GM23248 (cell line): ENCODE results near the gene MBD3L4. TPM values are rescaled to one million over a fixed set of nuclear protein-coding genes. Genes with fewer than 3 reads are reported as not detected.
"Not testable (repeated sequence)": the region's sequence is repeated elsewhere in the genome, so short reads cannot be mapped to it uniquely, and the experiment has no call there.

Source experiments
- DNase-seq: peaks from one replicate; pipeline ENCODE4 v3.0.0-alpha.2; 2015
- H2AFZ ChIP-seq: fragments of 200-600 bp; sonication (generic); 2 replicates; pipeline ENCODE4 v1.6.1; 2016; ENCODE audit warnings: antibody characterized with exemption
- H3F3A ChIP-seq: fragments of 200-600 bp; sonication (generic); 2 replicates; pipeline ENCODE4 v1.6.1; 2016; ENCODE audit warnings: mild to moderate bottlenecking, antibody characterized with exemption, mixed run types; ENCODE audit not compliant: insufficient read depth
- H3K27ac ChIP-seq: fragments of 200-600 bp; sonication (generic); 2 replicates; pipeline ENCODE4 v1.5.1; 2016; ENCODE audit warnings: mild to moderate bottlenecking
- H3K27me3 ChIP-seq: fragments of 200-600 bp; sonication (generic); replicated peaks from 2 replicates; pipeline ENCODE4 v1.6.1; 2016; ENCODE audit warnings: mild to moderate bottlenecking; ENCODE audit not compliant: insufficient read depth
- H3K36me3 ChIP-seq: fragments of 200-600 bp; sonication (generic); 2 replicates; pipeline ENCODE4 v1.6.1; 2016; ENCODE audit warnings: low read depth, mild to moderate bottlenecking
- H3K4me1 ChIP-seq: fragments of 200-600 bp; sonication (generic); 2 replicates; pipeline ENCODE4 v1.6.1; 2016; ENCODE audit warnings: mild to moderate bottlenecking; ENCODE audit not compliant: insufficient read depth
- H3K4me2 ChIP-seq: fragments of 200-600 bp; sonication (generic); one replicate; pipeline ENCODE4 v1.6.1; 2016; ENCODE audit warnings: mild to moderate bottlenecking; ENCODE audit not compliant: unreplicated experiment
- H3K4me3 ChIP-seq: fragments of 200-600 bp; sonication (generic); 2 replicates; pipeline ENCODE4 v1.5.1; 2016; ENCODE audit warnings: mild to moderate bottlenecking
- H3K79me2 ChIP-seq: fragments of 200-600 bp; sonication (generic); 2 replicates; pipeline ENCODE4 v1.6.1; 2016; ENCODE audit warnings: mild to moderate bottlenecking; ENCODE audit not compliant: insufficient read depth
- H3K9ac ChIP-seq: fragments of 200-600 bp; sonication (generic); 2 replicates; pipeline ENCODE4 v1.6.1; 2016; ENCODE audit warnings: mild to moderate bottlenecking
- H3K9me2 ChIP-seq: fragments of 200-600 bp; sonication (generic); 2 replicates; pipeline ENCODE4 v1.6.1; 2016; ENCODE audit warnings: mixed run types, mild to moderate bottlenecking, moderate library complexity; ENCODE audit not compliant: insufficient read depth
- H3K9me3 ChIP-seq: fragments of 200-600 bp; sonication (generic); one replicate; pipeline ENCODE4 v1.6.1; 2017; ENCODE audit warnings: low read depth
- H4K20me1 ChIP-seq: fragments of 200-600 bp; sonication (generic); 2 replicates; pipeline ENCODE4 v1.6.0; 2016; ENCODE audit not compliant: insufficient read depth
- WGBS, 2 experiments: methylation state at CpG; one replicate each; pipeline ENCODE4 v1.1.6; 2015 to 2017; ENCODE audit warnings: low lambda C conversion rate in 2 of 2, low coverage in 1 of 2; ENCODE audit errors: missing lambda C conversion rate in 2 of 2; 5-methylcytosine and 5-hydroxymethylcytosine counted together
- in situ Hi-C: fragments of 300-500 bp; cut with MboI; formaldehyde crosslinking; loops from 2 replicates; pipeline ENCODE4 v1.15.0; 2020
- polyA plus RNA-seq: library from polyadenylated mRNA; unstranded; fragments of >200 nt; fragmentation: Nextera tagmentation; extraction: Ambion mirVana; gene quantifications from 2 replicates; pipeline ENCODE4 v1.2.1, GENCODE V29; 2016
- total RNA-seq: library from RNA; depleted of rRNA; stranded (reverse); fragments of >200 nt; shearing (Covaris generic); gene quantifications from 2 replicates; pipeline ENCODE4 v1.2.3, GENCODE V29; 2014

Gene MBD3L4
- total and polyA plus RNA-seq, 2 experiments from 2014 or later = not detected

- H3K36me3 ChIP-seq, H3K27me3 ChIP-seq, H3K4me1 ChIP-seq, H3F3A ChIP-seq, in situ Hi-C loops, H3K27ac ChIP-seq, DNase-seq, H3K4me2 ChIP-seq, H3K4me3 ChIP-seq, H3K79me2 ChIP-seq, H3K9me2 ChIP-seq, H3K9ac ChIP-seq, H3K9me3 ChIP-seq, H4K20me1 ChIP-seq, H2AFZ ChIP-seq: not testable (repeated sequence)
- WGBS, 2 experiments = 71% methylated on average over 7 of the region's 7 CpGs
Observed at GRCh38 chr19:7052896-7053295, 12.9 kb upstream of the MBD3L4 start.

- H3K9ac ChIP-seq, H3K27me3 ChIP-seq, H3K4me2 ChIP-seq, in situ Hi-C loops, H3K9me2 ChIP-seq, H3K36me3 ChIP-seq, H3K79me2 ChIP-seq, H3K4me3 ChIP-seq, H3K27ac ChIP-seq, H3F3A ChIP-seq, H3K9me3 ChIP-seq, DNase-seq, H4K20me1 ChIP-seq, H2AFZ ChIP-seq, H3K4me1 ChIP-seq: not testable (repeated sequence)
- WGBS, 2 experiments = 76 to 81% methylated on average over 2 to 3 of the region's 5 CpGs
Observed at GRCh38 chr19:7051421-7051820, 11.4 kb upstream of the MBD3L4 start.

- H3K9ac ChIP-seq, H3K4me1 ChIP-seq, H3F3A ChIP-seq, H3K79me2 ChIP-seq, DNase-seq, H4K20me1 ChIP-seq, H3K36me3 ChIP-seq, H3K4me2 ChIP-seq, H3K9me3 ChIP-seq, in situ Hi-C loops, H3K9me2 ChIP-seq, H2AFZ ChIP-seq, H3K27me3 ChIP-seq, H3K27ac ChIP-seq, H3K4me3 ChIP-seq: not testable (repeated sequence)
- no CpG with 5 or more reads among the region's 7 CpGs for WGBS, 2 experiments
Observed at GRCh38 chr19:7049021-7049420, 9.0 kb upstream of the MBD3L4 start, which contains the start of gene MBD3L2. Gene MBD3L2 (plus strand): TSS chr19:7049321. CDS start chr19:7049374, 53 bp downstream.

GRCh38 chr19:7041563-7041962, 1.6 kb upstream of the MBD3L4 start:
- H3K4me3 ChIP-seq, H3K27me3 ChIP-seq, H3F3A ChIP-seq, H3K79me2 ChIP-seq, H3K27ac ChIP-seq, H3K4me1 ChIP-seq, H4K20me1 ChIP-seq, H3K9me2 ChIP-seq, H2AFZ ChIP-seq, H3K36me3 ChIP-seq, H3K9ac ChIP-seq, DNase-seq, H3K9me3 ChIP-seq, in situ Hi-C loops, H3K4me2 ChIP-seq: not testable (repeated sequence)
- WGBS, 2 experiments = no CpG with 5 or more reads among the region's 2 CpGs

- H3K27me3 ChIP-seq, H3K36me3 ChIP-seq, H3K4me1 ChIP-seq, H3K9me2 ChIP-seq, H3K9me3 ChIP-seq, H4K20me1 ChIP-seq, H3K4me2 ChIP-seq, H3K4me3 ChIP-seq, in situ Hi-C loops, H2AFZ ChIP-seq, H3K9ac ChIP-seq, H3K79me2 ChIP-seq, H3F3A ChIP-seq, DNase-seq, H3K27ac ChIP-seq: not testable (repeated sequence)
- no CpG with 5 or more reads among the region's 9 CpGs for WGBS, 2 experiments
Observed at GRCh38 chr19:7030278-7030677, 9.7 kb downstream of the MBD3L4 start, which contains the start of gene MBD3L5. Gene MBD3L5 (plus strand): TSS chr19:7030578. CDS start chr19:7030612, 34 bp downstream.

- H3K4me1 ChIP-seq, H3K9ac ChIP-seq, H3K4me2 ChIP-seq, H3K27ac ChIP-seq, in situ Hi-C loops, H3F3A ChIP-seq, H3K27me3 ChIP-seq, H3K9me3 ChIP-seq, DNase-seq, H3K4me3 ChIP-seq, H3K79me2 ChIP-seq, H2AFZ ChIP-seq, H3K9me2 ChIP-seq, H3K36me3 ChIP-seq, H4K20me1 ChIP-seq: not testable (repeated sequence)
- whole genome bisulfite sequencing, 2 experiments = no CpG with 5 or more reads among the region's 1 CpG
Observed at GRCh38 chr19:7028790-7029189, 11.2 kb downstream of the MBD3L4 start.

GRCh38 chr19:7021331-7021730, 18.6 kb downstream of the MBD3L4 start, which contains the start of gene MBD3L2B:
Gene MBD3L2B (minus strand): TSS chr19:7021431. CDS start chr19:7021397, 34 bp downstream.
- H3K9ac ChIP-seq, H3K9me2 ChIP-seq, H3K4me2 ChIP-seq, H3K4me1 ChIP-seq, H2AFZ ChIP-seq, H3K27ac ChIP-seq, H3K36me3 ChIP-seq, H3K27me3 ChIP-seq, H3K4me3 ChIP-seq, H3K79me2 ChIP-seq, in situ Hi-C loops, H3K9me3 ChIP-seq, H4K20me1 ChIP-seq, DNase-seq, H3F3A ChIP-seq: not testable (repeated sequence)
- WGBS, 2 experiments = no CpG with 5 or more reads among the region's 6 CpGs
